Activated CD4-positive, alpha-beta T cell treated with anti-CD3 and anti-CD28 coated beads, Interleukin-2, amount 10 ng/mL, durations not matched to agents 7 days and 5 days (primary cell): ENCODE data around the gene VPS50. TPM values are rescaled to one million over a fixed set of nuclear protein-coding genes. Genes with fewer than 3 reads are reported as not detected.

Source experiments
- CTCF ChIA-PET: fragments of 350-600 bp; sonication (Branson Sonifier 250); formaldehyde crosslinking; loops from one replicate; lab custom pipeline; 2021; ENCODE audit warnings: antibody characterized with exemption; lab: Charles Lee
- POLR2A ChIA-PET: fragments of 350-600 bp; sonication (Branson Sonifier 250); formaldehyde crosslinking; loops from one replicate; lab custom pipeline; 2021; ENCODE audit warnings: antibody characterized with exemption; lab: Charles Lee
- DNase-seq: peaks from one replicate; pipeline ENCODE4 v3.0.0-alpha.2; 2020
- H3K27ac Mint-ChIP-seq: one replicate; pipeline ENCODE4 v1.8.0; 2021; ENCODE audit warnings: mild to moderate bottlenecking, moderate library complexity, mixed read lengths
- H3K27me3 Mint-ChIP-seq: one replicate; pipeline ENCODE4 v1.8.0; 2021; ENCODE audit warnings: mixed read lengths
- H3K36me3 Mint-ChIP-seq: one replicate; pipeline ENCODE4 v1.8.0; 2021; ENCODE audit warnings: low read depth, mixed read lengths
- H3K4me1 Mint-ChIP-seq: one replicate; pipeline ENCODE4 v1.8.0; 2021; ENCODE audit warnings: mixed read lengths
- H3K4me3 Mint-ChIP-seq: one replicate; pipeline ENCODE4 v1.8.0; 2021; ENCODE audit warnings: mild to moderate bottlenecking, moderate library complexity, mixed read lengths
- H3K9me3 Mint-ChIP-seq: one replicate; pipeline ENCODE4 v1.8.0; 2021; ENCODE audit warnings: mixed read lengths
- total RNA-seq, 2 experiments: library from RNA; stranded (reverse); gene quantifications; one replicate each; pipeline ENCODE4 v1.2.3, GENCODE V29; 2021

Gene VPS50
- total RNA-seq: 10 to 100 TPM; 23.5 to 26.0 TPM

- H3K27me3 Mint-ChIP-seq: no peaks in the 10 kb centered on the region
- peak within 1 kb of the TSS; percentile 95 for H3K4me3 Mint-ChIP-seq
- peak within 1 kb of the TSS; percentile 93 for H3K27ac Mint-ChIP-seq
- peak; percentile 96 for DNase-seq
- POLR2A ChIA-PET: interaction anchor here (0.7 kb wide), 1 partner anchor 114 kb away, joined by 3 read pairs; no protein-coding TSS in a partner anchor
- H3K4me1 Mint-ChIP-seq: peaks cover 19% of the 10 kb centered on the region
- H3K36me3 Mint-ChIP-seq: no peaks in the 10 kb centered on the region
- CTCF ChIA-PET: interaction anchor here (0.5 to 1.2 kb wide), 4 partner anchors 8 to 619 kb away, joined by 3 to 5 read pairs (median 4); no protein-coding TSS in a partner anchor
- H3K9me3 Mint-ChIP-seq: no peaks in the 10 kb centered on the region
Observed at GRCh38 chr7:93231799-93232672, at the start of gene VPS50. TSS of gene VPS50 (plus strand) at chr7:93232366. CDS start at chr7:93232468, 102 bp downstream.

- Mint-ChIP-seq H3K27ac (no peak overlapping the region), H3K4me1 (no peaks in the 10 kb centered on the region), H3K4me3 (no peak overlapping the region), H3K27me3 (peaks cover 58% of the 10 kb centered on the region), H3K9me3 (no peaks in the 10 kb centered on the region), H3K36me3 (no peaks in the 10 kb centered on the region)
- POLR2A ChIA-PET: no interaction called here
- CTCF ChIA-PET: interaction anchor here (0.6 to 1.6 kb wide), 4 partner anchors 10 to 83 kb away, joined by 3 to 4 read pairs (median 3); no protein-coding TSS in a partner anchor
- no peak for DNase-seq
Observed at GRCh38 chr7:93185303-93186027, 46.7 kb upstream of the VPS50 start.

- CTCF ChIA-PET: no interaction called here
- POLR2A ChIA-PET: no interaction called here
- Mint-ChIP-seq H3K27me3 (peaks cover 54% of the 10 kb centered on the region), H3K27ac (no peak overlapping the region), H3K36me3 (no peaks in the 10 kb centered on the region), H3K4me1 (no peaks in the 10 kb centered on the region), H3K9me3 (no peaks in the 10 kb centered on the region), H3K4me3 (no peak overlapping the region)
- no peak for DNase-seq
Observed at GRCh38 chr7:93188870-93189634, 43.1 kb upstream of the VPS50 start.

- peaks cover 47% of the 10 kb centered on the region for H3K27me3 Mint-ChIP-seq
- H3K36me3 Mint-ChIP-seq: no peaks in the 10 kb centered on the region
- POLR2A ChIA-PET: no interaction called here
- CTCF ChIA-PET: no interaction called here
- no peak overlapping the region for H3K4me3 Mint-ChIP-seq
- DNase-seq: no peak
- no peaks in the 10 kb centered on the region for H3K4me1 Mint-ChIP-seq
- no peaks in the 10 kb centered on the region for H3K9me3 Mint-ChIP-seq
- no peak overlapping the region for H3K27ac Mint-ChIP-seq
Observed at GRCh38 chr7:93194386-93194785, 37.8 kb upstream of the VPS50 start.

GRCh38 chr7:93196336-93196735, 35.8 kb upstream of the VPS50 start:
- Mint-ChIP-seq H3K9me3 (no peaks in the 10 kb centered on the region), H3K27ac (no peak overlapping the region), H3K4me1 (no peaks in the 10 kb centered on the region), H3K36me3 (no peaks in the 10 kb centered on the region), H3K4me3 (no peak overlapping the region), H3K27me3 (peaks cover 44% of the 10 kb centered on the region)
- CTCF ChIA-PET: interaction anchor here (1.0 kb wide), 1 partner anchor 12 kb away, joined by 3 read pairs; no protein-coding TSS in a partner anchor
- DNase-seq: no peak
- POLR2A ChIA-PET: no interaction called here

GRCh38 chr7:93198472-93198871, 33.7 kb upstream of the VPS50 start:
- H3K9me3 Mint-ChIP-seq: no peaks in the 10 kb centered on the region
- H3K4me1 Mint-ChIP-seq: no peaks in the 10 kb centered on the region
- H3K4me3 Mint-ChIP-seq: no peak overlapping the region
- ChIA-PET POLR2A (no interaction called here), CTCF (no interaction called here)
- DNase-seq: no peak
- H3K27ac Mint-ChIP-seq: no peak overlapping the region
- H3K27me3 Mint-ChIP-seq: peaks cover 45% of the 10 kb centered on the region
- H3K36me3 Mint-ChIP-seq: no peaks in the 10 kb centered on the region

GRCh38 chr7:93202594-93203250, 29.4 kb upstream of the VPS50 start:
- H3K36me3 Mint-ChIP-seq: no peaks in the 10 kb centered on the region
- H3K4me1 Mint-ChIP-seq: no peaks in the 10 kb centered on the region
- no peak overlapping the region for H3K27ac Mint-ChIP-seq
- peaks cover 50% of the 10 kb centered on the region for H3K27me3 Mint-ChIP-seq
- POLR2A ChIA-PET: no interaction called here
- H3K4me3 Mint-ChIP-seq: no peak overlapping the region
- CTCF ChIA-PET: interaction anchor here (1.4 kb wide), 1 partner anchor 11 kb away, joined by 3 read pairs; no protein-coding TSS in a partner anchor
- no peak for DNase-seq
- H3K9me3 Mint-ChIP-seq: no peaks in the 10 kb centered on the region

- no peak for DNase-seq
- Mint-ChIP-seq H3K27me3 (peaks cover 53% of the 10 kb centered on the region), H3K4me3 (no peak overlapping the region), H3K4me1 (no peaks in the 10 kb centered on the region), H3K27ac (no peak overlapping the region), H3K36me3 (no peaks in the 10 kb centered on the region), H3K9me3 (no peaks in the 10 kb centered on the region)
- POLR2A ChIA-PET: no interaction called here
- CTCF ChIA-PET: interaction anchor here (1.4 kb wide), 1 partner anchor 12 kb away, joined by 3 read pairs; no protein-coding TSS in a partner anchor
Observed at GRCh38 chr7:93203496-93203895, 28.7 kb upstream of the VPS50 start.

GRCh38 chr7:93205046-93205445, 27.1 kb upstream of the VPS50 start:
- H3K36me3 Mint-ChIP-seq: no peaks in the 10 kb centered on the region
- no peaks in the 10 kb centered on the region for H3K4me1 Mint-ChIP-seq
- DNase-seq: no peak
- peaks cover 47% of the 10 kb centered on the region for H3K27me3 Mint-ChIP-seq
- CTCF ChIA-PET: interaction anchor here (0.6 kb wide), 2 partner anchors 14 to 779 kb away, joined by 4 read pairs; no protein-coding TSS in a partner anchor
- H3K4me3 Mint-ChIP-seq: no peak overlapping the region
- no peak overlapping the region for H3K27ac Mint-ChIP-seq
- no peaks in the 10 kb centered on the region for H3K9me3 Mint-ChIP-seq
- POLR2A ChIA-PET: no interaction called here

GRCh38 chr7:93211228-93211818, 20.8 kb upstream of the VPS50 start:
- CTCF ChIA-PET: no interaction called here

GRCh38 chr7:93212881-93213280, 19.3 kb upstream of the VPS50 start:
- no peaks in the 10 kb centered on the region for H3K9me3 Mint-ChIP-seq
- no peak overlapping the region for H3K27ac Mint-ChIP-seq
- POLR2A ChIA-PET: no interaction called here
- CTCF ChIA-PET: no interaction called here
- H3K36me3 Mint-ChIP-seq: no peaks in the 10 kb centered on the region
- peaks cover 48% of the 10 kb centered on the region for H3K27me3 Mint-ChIP-seq
- H3K4me3 Mint-ChIP-seq: no peak overlapping the region
- no peak for DNase-seq
- no peaks in the 10 kb centered on the region for H3K4me1 Mint-ChIP-seq

More at GRCh38 chr7:93211228-93211818, 20.8 kb upstream of the VPS50 start:
- H3K36me3 Mint-ChIP-seq: no peaks in the 10 kb centered on the region
- H3K4me3 Mint-ChIP-seq: no peak overlapping the region
- no peaks in the 10 kb centered on the region for H3K9me3 Mint-ChIP-seq
- H3K27me3 Mint-ChIP-seq: peaks cover 54% of the 10 kb centered on the region
- no peak overlapping the region for H3K27ac Mint-ChIP-seq
- H3K4me1 Mint-ChIP-seq: no peaks in the 10 kb centered on the region
- no peak for DNase-seq
- POLR2A ChIA-PET: no interaction called here
